A549 (cell line): ENCODE results near the gene DDX21. TPM values are rescaled to one million over a fixed set of nuclear protein-coding genes. Genes with fewer than 3 reads are reported as not detected.

Experiments
- ATAC-seq, 2 experiments: fragments of 200-7000 bp in 1 of 2; fragments of >200 bp in 1 of 2; cut with Nextera tagmentation in 1 of 2; cut with Tn5 transposase in 1 of 2; 3 replicates each; pipeline versions ENCODE4 v1.8.0 to v1.9.1; 2018 to 2020; ENCODE audit warnings: mild to moderate bottlenecking in 1 of 2, moderate library complexity in 1 of 2
- CTCF ChIA-PET: fragments of 300-600 bp; sonication (Branson Sonifier 250); formaldehyde crosslinking; extraction: SDS; loops from one replicate; lab custom pipeline; 2021; ENCODE audit warnings: antibody characterized with exemption, inconsistent platforms; lab: Yijun Ruan, JAX
- POLR2A ChIA-PET: fragments of 350-600 bp; formaldehyde crosslinking; extraction: SDS; loops from one replicate; lab custom pipeline; 2021; ENCODE audit warnings: antibody characterized with exemption, inconsistent platforms; lab: Yijun Ruan, JAX
- DNase-seq, 2 experiments: peaks; one replicate each; pipeline versions ENCODE4 v3.0.0 to v3.0.0-alpha.2; 2011 to 2016; ENCODE audit warnings: low read depth in 1 of 2, low spot score in 1 of 2
- FAIRE-seq: peaks from 2 replicates; lab custom pipeline; 2011; peaks lifted over from hg19 to GRCh38; lab: Jason Lieb, UNC
- H3K27ac ChIP-seq, 2 experiments: fragments of >200 bp; sonication (Bioruptor Twin); formaldehyde crosslinking; 3 replicates each; pipeline ENCODE4 v1.5.1; 2016 to 2017
- H3K4me1 ChIP-seq: fragments of >200 bp; sonication (Bioruptor Twin); formaldehyde crosslinking; 3 replicates; pipeline ENCODE4 v1.6.1; 2016
- H3K4me2 ChIP-seq: fragments of >200 bp; sonication (Bioruptor Twin); formaldehyde crosslinking; 3 replicates; pipeline ENCODE4 v1.6.1; 2016
- H3K4me3 ChIP-seq: fragments of >200 bp; sonication (Bioruptor Twin); formaldehyde crosslinking; 3 replicates; pipeline ENCODE4 v1.5.1; 2016
- H3K9me3 ChIP-seq: fragments of >200 bp; sonication (Bioruptor Twin); formaldehyde crosslinking; 3 replicates; pipeline ENCODE4 v1.6.1; 2016
- BHLHE40 ChIP-seq: IDR thresholded peaks from 2 replicates; pipeline ENCODE4 v1.6.1; 2012; ENCODE audit warnings: low read depth, low read length, inconsistent platforms
- E2F6 ChIP-seq: IDR thresholded peaks from 2 replicates; pipeline ENCODE4 v1.6.1; 2012; ENCODE audit warnings: low read depth, borderline replicate concordance
- EHF ChIP-seq: fragments of 250-450 bp; sonication (Bioruptor Pico); IDR thresholded peaks from 2 replicates; pipeline ENCODE4 v1.5.0; 2020; ENCODE audit warnings: mild to moderate bottlenecking
- EP300 ChIP-seq, 2 experiments: fragments of >200 bp; sonication (Bioruptor Twin); formaldehyde crosslinking; IDR thresholded peaks; 2 replicates in 1 of 2; 3 replicates in 1 of 2; pipeline ENCODE4 v1.6.1; 2016 to 2017
- FOXS1 ChIP-seq: fragments of 250-450 bp; sonication (Bioruptor Pico); IDR thresholded peaks from 2 replicates; pipeline ENCODE4 v1.5.0; 2020; ENCODE audit warnings: mild to moderate bottlenecking, moderate library complexity
- GATA3 ChIP-seq: IDR thresholded peaks from 2 replicates; pipeline ENCODE4 v1.6.1; 2012; ENCODE audit warnings: borderline replicate concordance
- HEYL ChIP-seq: fragments of 250-450 bp; sonication (Bioruptor Pico); IDR thresholded peaks from 2 replicates; pipeline ENCODE4 v1.8.0; 2021; ENCODE audit warnings: mild to moderate bottlenecking, moderate library complexity
- JUNB ChIP-seq: fragments of >200 bp; sonication (Bioruptor Twin); formaldehyde crosslinking; IDR thresholded peaks from 2 replicates; pipeline ENCODE4 v1.6.1; 2016
- MAZ ChIP-seq: fragments of 150-350 bp; IDR thresholded peaks from 2 replicates; pipeline ENCODE4 v1.6.1; 2014; ENCODE audit warnings: antibody characterized with exemption, low read depth, low read length, borderline replicate concordance
- NFE2L2 ChIP-seq: fragments of 150-350 bp; conservative IDR thresholded peaks from 2 replicates; pipeline ENCODE4 v1.6.1; 2014; ENCODE audit warnings: low read length
- NPAS2 ChIP-seq: fragments of 250-450 bp; sonication (Bioruptor Pico); IDR thresholded peaks from 2 replicates; pipeline ENCODE4 v1.8.0; 2022; ENCODE audit warnings: mild to moderate bottlenecking, moderate library complexity, borderline replicate concordance
- NR3C1 ChIP-seq: fragments of >200 bp; sonication (Bioruptor Twin); formaldehyde crosslinking; IDR thresholded peaks from 3 replicates; pipeline ENCODE4 v1.6.1; 2017
- PHF8 ChIP-seq: fragments of 200-600 bp; sonication (generic); IDR thresholded peaks from 2 replicates; pipeline ENCODE4 v1.6.1; 2016; ENCODE audit warnings: low read depth, mild to moderate bottlenecking, antibody characterized with exemption, moderate library complexity, borderline replicate concordance
- POLR2A ChIP-seq: IDR thresholded peaks from 2 replicates; pipeline ENCODE4 v1.6.1; 2012; ENCODE audit warnings: mild to moderate bottlenecking, low read length
- RAD21 ChIP-seq, 2 experiments: fragments of >200 bp in 1 of 2; sonication (Bioruptor Twin) in 1 of 2; formaldehyde crosslinking in 1 of 2; IDR thresholded peaks in 1 of 2; conservative IDR thresholded peaks in 1 of 2; 2 replicates in 1 of 2; 3 replicates in 1 of 2; pipeline ENCODE4 v1.6.1; 2012 to 2018; ENCODE audit warnings: inconsistent platforms in 1 of 2
- RARB ChIP-seq: fragments of 250-450 bp; sonication (Bioruptor Pico); IDR thresholded peaks from 2 replicates; pipeline ENCODE4 v1.8.0; 2021; ENCODE audit warnings: mild to moderate bottlenecking, moderate library complexity
- RCOR1 ChIP-seq: fragments of 150-350 bp; IDR thresholded peaks from 2 replicates; pipeline ENCODE4 v1.6.1; 2014; ENCODE audit warnings: antibody characterized with exemption, low read length, low read depth
- SMC3 ChIP-seq: fragments of >200 bp; sonication (Bioruptor Twin); formaldehyde crosslinking; IDR thresholded peaks from 3 replicates; pipeline ENCODE4 v1.6.1; 2018; ENCODE audit warnings: inconsistent platforms
- ZC3H11A ChIP-seq: fragments of 450-650 bp; IDR thresholded peaks from 2 replicates; pipeline ENCODE4 v1.6.1; 2014; ENCODE audit warnings: antibody characterized with exemption, mild to moderate bottlenecking
- ZNF302 ChIP-seq: fragments of 250-450 bp; sonication (Bioruptor Pico); IDR thresholded peaks from 2 replicates; pipeline ENCODE4 v1.9.0; 2021; ENCODE audit warnings: inconsistent platforms, mild to moderate bottlenecking, moderate library complexity
- WGBS: methylation state at CpG from one replicate; pipeline ENCODE4 v1.1.6; 2017; ENCODE audit errors: missing lambda C conversion rate; 5-methylcytosine and 5-hydroxymethylcytosine counted together
- polyA plus RNA-seq, 4 experiments: library from polyadenylated mRNA; depleted of rRNA in 3 of 4; stranded (reverse); fragments of >200 nt; fragmentation: RNase III in 1 of 4; extraction: RNeasy Plus Mini Kit Qiagen cat#74134 plus additional on column Dnase treatment in 1 of 4; gene quantifications; 2 replicates in 3 of 4; 3 replicates in 1 of 4; pipeline ENCODE4 v1.2.3, GENCODE V29; 2011 to 2017
- TF ChIP-seq, protein P1 (sequence below): fragments of >200 bp; sonication (Bioruptor Twin); formaldehyde crosslinking; IDR thresholded peaks from 3 replicates; pipeline ENCODE4 v1.5.1; 2016
- TF ChIP-seq, protein P2 (sequence below): fragments of 450-650 bp; IDR thresholded peaks from 2 replicates; pipeline ENCODE4 v1.6.1; 2014; ENCODE audit warnings: antibody characterized with exemption
- TF ChIP-seq, protein P3 (sequence below): fragments of >200 bp; sonication (Bioruptor Twin); formaldehyde crosslinking; IDR thresholded peaks from 2 replicates; pipeline ENCODE4 v1.6.1; 2016
- TF ChIP-seq, protein P4 (sequence below): fragments of >200 bp; sonication (Bioruptor Twin); formaldehyde crosslinking; IDR thresholded peaks from 3 replicates; pipeline ENCODE4 v1.6.1; 2016

DDX21 gene
- polyA plus RNA-seq, 2 of the 4 experiments (the other 2 are of a cell fraction): 113 to 218 TPM

DNA sequence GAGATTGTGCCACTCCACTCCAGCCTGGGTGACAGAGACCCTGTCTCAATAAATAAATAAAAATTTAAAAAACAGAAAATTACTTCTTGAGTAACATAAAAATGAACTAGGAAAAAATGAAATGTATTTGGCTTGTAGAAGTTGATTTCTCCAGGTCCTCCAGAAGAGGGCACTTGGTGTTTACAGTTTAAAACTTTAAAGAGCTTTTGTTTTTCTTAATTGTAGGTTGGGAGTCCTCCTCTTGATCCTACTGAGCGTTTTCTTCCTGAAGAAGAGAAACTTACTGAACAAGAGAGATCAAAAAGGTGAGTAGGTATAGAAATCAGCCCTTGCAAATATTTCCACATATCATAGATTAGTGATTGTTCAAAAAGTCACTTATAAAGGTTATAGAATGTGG, 48.9 kb downstream of the DDX21 start:
- peak; percentile 81 for TF ChIP-seq SMC3
- TF ChIP-seq NPAS2: no peak
- TF ChIP-seq NR3C1: no peak
- TF ChIP-seq EHF (CRISPR knock-in tag): no peak
- TF ChIP-seq, protein P1, sequence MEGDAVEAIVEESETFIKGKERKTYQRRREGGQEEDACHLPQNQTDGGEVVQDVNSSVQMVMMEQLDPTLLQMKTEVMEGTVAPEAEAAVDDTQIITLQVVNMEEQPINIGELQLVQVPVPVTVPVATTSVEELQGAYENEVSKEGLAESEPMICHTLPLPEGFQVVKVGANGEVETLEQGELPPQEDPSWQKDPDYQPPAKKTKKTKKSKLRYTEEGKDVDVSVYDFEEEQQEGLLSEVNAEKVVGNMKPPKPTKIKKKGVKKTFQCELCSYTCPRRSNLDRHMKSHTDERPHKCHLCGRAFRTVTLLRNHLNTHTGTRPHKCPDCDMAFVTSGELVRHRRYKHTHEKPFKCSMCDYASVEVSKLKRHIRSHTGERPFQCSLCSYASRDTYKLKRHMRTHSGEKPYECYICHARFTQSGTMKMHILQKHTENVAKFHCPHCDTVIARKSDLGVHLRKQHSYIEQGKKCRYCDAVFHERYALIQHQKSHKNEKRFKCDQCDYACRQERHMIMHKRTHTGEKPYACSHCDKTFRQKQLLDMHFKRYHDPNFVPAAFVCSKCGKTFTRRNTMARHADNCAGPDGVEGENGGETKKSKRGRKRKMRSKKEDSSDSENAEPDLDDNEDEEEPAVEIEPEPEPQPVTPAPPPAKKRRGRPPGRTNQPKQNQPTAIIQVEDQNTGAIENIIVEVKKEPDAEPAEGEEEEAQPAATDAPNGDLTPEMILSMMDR: peak; percentile 83
- no peak for TF ChIP-seq POLR2A
- TF ChIP-seq PHF8: no peak
- TF ChIP-seq RCOR1: no peak
- peak; percentile 69 to 81 for TF ChIP-seq RAD21 (conservative IDR thresholded peaks at IDR 0.05 in 1 of 2, IDR thresholded peaks at IDR 0.05 in 1 of 2)
- TF ChIP-seq, protein P2, sequence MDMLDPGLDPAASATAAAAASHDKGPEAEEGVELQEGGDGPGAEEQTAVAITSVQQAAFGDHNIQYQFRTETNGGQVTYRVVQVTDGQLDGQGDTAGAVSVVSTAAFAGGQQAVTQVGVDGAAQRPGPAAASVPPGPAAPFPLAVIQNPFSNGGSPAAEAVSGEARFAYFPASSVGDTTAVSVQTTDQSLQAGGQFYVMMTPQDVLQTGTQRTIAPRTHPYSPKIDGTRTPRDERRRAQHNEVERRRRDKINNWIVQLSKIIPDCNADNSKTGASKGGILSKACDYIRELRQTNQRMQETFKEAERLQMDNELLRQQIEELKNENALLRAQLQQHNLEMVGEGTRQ: no peak
- no peak for TF ChIP-seq ZC3H11A
- TF ChIP-seq, all 56 proteins: peak for 3
- 9% methylated on average over 1 of the region's 1 CpG for WGBS
- no peak overlapping the region for H3K4me2 ChIP-seq
- ChIA-PET POLR2A (no interaction called here), CTCF (interaction anchor here (0.5 to 4.8 kb wide), 37 partner anchors 9 to 632 kb away, joined by 3 to 122 read pairs (median 4); partner anchors contain the start of genes SRGN and VPS26A)
- DNase-seq (peak; percentile 35 to 47), FAIRE-seq (no peak), ATAC-seq (peak in 1 of 2 experiments; percentile 42; a peak in 1 of 6 replicates)
- H3K9me3 ChIP-seq: no peaks in the 10 kb centered on the region
- H3K4me1 ChIP-seq: no peaks in the 10 kb centered on the region
- H3K4me3 ChIP-seq: no peak overlapping the region
- no peak overlapping the region for H3K27ac ChIP-seq

DNA sequence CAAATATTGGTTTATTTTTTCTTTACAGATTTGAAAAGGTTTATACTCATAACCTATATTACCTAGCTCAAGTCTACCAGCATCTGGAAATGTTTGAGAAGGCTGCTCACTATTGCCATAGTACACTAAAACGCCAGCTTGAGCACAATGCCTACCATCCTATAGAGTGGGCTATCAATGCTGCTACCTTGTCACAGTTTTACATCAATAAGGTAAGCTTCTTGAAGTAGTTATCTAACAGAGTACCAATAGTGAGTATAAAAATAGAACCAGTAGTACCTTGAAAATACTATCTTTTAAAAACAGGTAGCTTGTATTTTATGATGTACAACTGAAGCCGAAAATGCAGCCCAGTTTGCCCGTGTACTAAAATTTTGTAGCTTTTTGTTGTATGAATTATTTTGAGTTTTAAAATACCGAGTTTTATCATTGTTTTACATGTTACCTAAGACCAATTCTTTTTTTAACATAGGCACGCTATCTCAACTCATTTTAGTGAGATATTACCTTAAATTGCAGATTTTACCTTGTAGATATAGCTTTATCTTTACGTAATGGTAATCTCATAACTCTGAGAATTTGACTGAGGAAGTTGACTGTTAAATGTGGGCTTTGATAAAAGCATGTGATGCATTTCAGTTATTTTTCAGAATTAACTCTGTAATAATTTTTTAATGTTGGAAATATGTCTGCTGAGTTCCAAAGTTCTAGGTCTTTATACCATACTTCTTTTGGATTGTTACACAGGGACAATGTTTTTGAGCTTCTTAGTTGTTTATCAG, 49.9 kb downstream of the DDX21 start:
- ATAC-seq: no peak
- H3K27ac ChIP-seq: no peak overlapping the region
- no peaks in the 10 kb centered on the region for H3K4me1 ChIP-seq
- ChIA-PET POLR2A (no interaction called here), CTCF (interaction anchor here (0.6 to 4.8 kb wide), 21 partner anchors 10 to 387 kb away, joined by 3 to 122 read pairs (median 5); partner anchors contain the start of gene VPS26A)
- no peak for DNase-seq
- FAIRE-seq: no peak
- no peaks in the 10 kb centered on the region for H3K9me3 ChIP-seq
- H3K4me2 ChIP-seq: no peak overlapping the region
- 93% methylated on average over 6 of the region's 6 CpGs for WGBS
- H3K4me3 ChIP-seq: no peak overlapping the region
- no peak for TF ChIP-seq NFE2L2
- TF ChIP-seq, protein P3, sequence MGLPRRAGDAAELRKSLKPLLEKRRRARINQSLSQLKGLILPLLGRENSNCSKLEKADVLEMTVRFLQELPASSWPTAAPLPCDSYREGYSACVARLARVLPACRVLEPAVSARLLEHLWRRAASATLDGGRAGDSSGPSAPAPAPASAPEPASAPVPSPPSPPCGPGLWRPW: no peak
- TF ChIP-seq JUNB: no peak
- TF ChIP-seq EP300 (IDR thresholded peaks at IDR 0.05): no peak
- TF ChIP-seq HEYL (CRISPR knock-in tag): no peak
- no peak for TF ChIP-seq ZC3H11A
- TF ChIP-seq BHLHE40: no peak
- TF ChIP-seq, protein P1: no peak
- no peak for TF ChIP-seq E2F6
- TF ChIP-seq FOXS1: no peak
- no peak for TF ChIP-seq POLR2A
- TF ChIP-seq NR3C1: no peak
- TF ChIP-seq, protein P4, sequence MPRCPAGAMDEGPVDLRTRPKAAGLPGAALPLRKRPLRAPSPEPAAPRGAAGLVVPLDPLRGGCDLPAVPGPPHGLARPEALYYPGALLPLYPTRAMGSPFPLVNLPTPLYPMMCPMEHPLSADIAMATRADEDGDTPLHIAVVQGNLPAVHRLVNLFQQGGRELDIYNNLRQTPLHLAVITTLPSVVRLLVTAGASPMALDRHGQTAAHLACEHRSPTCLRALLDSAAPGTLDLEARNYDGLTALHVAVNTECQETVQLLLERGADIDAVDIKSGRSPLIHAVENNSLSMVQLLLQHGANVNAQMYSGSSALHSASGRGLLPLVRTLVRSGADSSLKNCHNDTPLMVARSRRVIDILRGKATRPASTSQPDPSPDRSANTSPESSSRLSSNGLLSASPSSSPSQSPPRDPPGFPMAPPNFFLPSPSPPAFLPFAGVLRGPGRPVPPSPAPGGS: no peak
- no peak for TF ChIP-seq GATA3
- no peak for TF ChIP-seq MAZ
- TF ChIP-seq ZNF302: no peak
- TF ChIP-seq RAD21 (conservative IDR thresholded peaks at IDR 0.05 in 1 of 2, IDR thresholded peaks at IDR 0.05 in 1 of 2): no peak
- no peak for TF ChIP-seq RARB (CRISPR knock-in tag)
